Fibroblast of mammary gland (primary cell): ENCODE data around the gene EPHB2.
A peak's percentile ranks its signal among the peaks of the same experiment; 100 is the strongest.

Experiments used
- DNase-seq: peaks from one replicate; pipeline ENCODE4 v3.0.0-alpha.2; 2010; ENCODE audit warnings: low read depth
- H3K4me3 ChIP-seq: 2 replicates; pipeline ENCODE4 v1.5.1; 2011; ENCODE audit warnings: low read depth, mild to moderate bottlenecking, low read length, moderate library complexity; ENCODE audit not compliant: control insufficient read depth
- CTCF ChIP-seq: conservative IDR thresholded peaks from 2 replicates; pipeline ENCODE4 v1.5.1; 2011; ENCODE audit warnings: low read depth, low read length, inconsistent platforms; ENCODE audit not compliant: control insufficient read depth, insufficient read depth

The EPHB2 gene

GRCh38 chr1:22877980-22878379, 167.3 kb downstream of the EPHB2 start:
- TF ChIP-seq CTCF: no peak
- no peak overlapping the region for H3K4me3 ChIP-seq
- DNase-seq: no peak

- H3K4me3 ChIP-seq: no peak overlapping the region
- no peak for DNase-seq
- TF ChIP-seq CTCF: no peak
Observed at GRCh38 chr1:22878626-22879025, 168.0 kb downstream of the EPHB2 start.

GRCh38 chr1:22879445-22879844, 168.8 kb downstream of the EPHB2 start:
- no peak for DNase-seq
- H3K4me3 ChIP-seq: no peak overlapping the region
- TF ChIP-seq CTCF: no peak

GRCh38 chr1:22880174-22880601, 169.5 kb downstream of the EPHB2 start:
- TF ChIP-seq CTCF: no peak
- DNase-seq: peak; percentile 59
- no peak overlapping the region for H3K4me3 ChIP-seq

- no peak for TF ChIP-seq CTCF
- no peak for DNase-seq
- H3K4me3 ChIP-seq: no peak overlapping the region
Observed at GRCh38 chr1:22883406-22883805, 172.8 kb downstream of the EPHB2 start.

GRCh38 chr1:22884806-22885530, 174.3 kb downstream of the EPHB2 start:
- no peak overlapping the region for H3K4me3 ChIP-seq
- no peak for DNase-seq

More at GRCh38 chr1:22884806-22885530, 174.3 kb downstream of the EPHB2 start:
- TF ChIP-seq CTCF: no peak
